Activated T-helper 17 cell treated with anti-CD3 and anti-CD28 coated beads, Interleukin-2, amount 50 U/mL, for 72 hours (primary cell): ENCODE measurements around the gene GINS2. TPM values are rescaled to one million over a fixed set of nuclear protein-coding genes. Genes with fewer than 3 reads are reported as not detected.
A peak's percentile ranks its signal among the peaks of the same experiment; 100 is the strongest.

Experiments
- ATAC-seq: fragments of 150-1000 bp; cut with Tn5 transposase; replicated peaks from 2 replicates; pipeline ENCODE4 v1.10.0; 2021; ENCODE audit warnings: mild to moderate bottlenecking, moderate library complexity
- H3K27ac Mint-ChIP-seq: one replicate; pipeline ENCODE4 v1.8.0; 2022; ENCODE audit warnings: mixed read lengths
- H3K27me3 Mint-ChIP-seq: one replicate; pipeline ENCODE4 v1.8.0; 2022; ENCODE audit warnings: mixed read lengths
- H3K36me3 Mint-ChIP-seq: one replicate; pipeline ENCODE4 v1.8.0; 2022; ENCODE audit warnings: low read depth, mild to moderate bottlenecking, mixed read lengths
- H3K4me1 Mint-ChIP-seq: one replicate; pipeline ENCODE4 v1.8.0; 2022; ENCODE audit warnings: mixed read lengths
- H3K4me3 Mint-ChIP-seq: one replicate; pipeline ENCODE4 v1.8.0; 2022; ENCODE audit warnings: mild to moderate bottlenecking, mixed read lengths
- H3K9me3 Mint-ChIP-seq: one replicate; pipeline ENCODE4 v1.8.0; 2022; ENCODE audit warnings: mixed read lengths
- total RNA-seq, 2 donors: library from RNA; stranded (reverse); gene quantifications; one replicate each; pipeline ENCODE4 v1.2.3, GENCODE V29; 2022

GINS2 gene
- total RNA-seq, 2 donors from 2014 or later: 39.1 to 64.2 TPM

- Mint-ChIP-seq H3K27me3 (no peaks in the 10 kb centered on the region), H3K36me3 (peaks cover 36% of the 10 kb centered on the region), H3K4me3 (peak overlapping the region; percentile 82), H3K4me1 (no peaks in the 10 kb centered on the region), H3K27ac (no peak overlapping the region), H3K9me3 (no peaks in the 10 kb centered on the region)
- ATAC-seq: no peak
These were observed 663 bp upstream of the GINS2 start for GRCh38 chr16:85689285-85689949.

DNA sequence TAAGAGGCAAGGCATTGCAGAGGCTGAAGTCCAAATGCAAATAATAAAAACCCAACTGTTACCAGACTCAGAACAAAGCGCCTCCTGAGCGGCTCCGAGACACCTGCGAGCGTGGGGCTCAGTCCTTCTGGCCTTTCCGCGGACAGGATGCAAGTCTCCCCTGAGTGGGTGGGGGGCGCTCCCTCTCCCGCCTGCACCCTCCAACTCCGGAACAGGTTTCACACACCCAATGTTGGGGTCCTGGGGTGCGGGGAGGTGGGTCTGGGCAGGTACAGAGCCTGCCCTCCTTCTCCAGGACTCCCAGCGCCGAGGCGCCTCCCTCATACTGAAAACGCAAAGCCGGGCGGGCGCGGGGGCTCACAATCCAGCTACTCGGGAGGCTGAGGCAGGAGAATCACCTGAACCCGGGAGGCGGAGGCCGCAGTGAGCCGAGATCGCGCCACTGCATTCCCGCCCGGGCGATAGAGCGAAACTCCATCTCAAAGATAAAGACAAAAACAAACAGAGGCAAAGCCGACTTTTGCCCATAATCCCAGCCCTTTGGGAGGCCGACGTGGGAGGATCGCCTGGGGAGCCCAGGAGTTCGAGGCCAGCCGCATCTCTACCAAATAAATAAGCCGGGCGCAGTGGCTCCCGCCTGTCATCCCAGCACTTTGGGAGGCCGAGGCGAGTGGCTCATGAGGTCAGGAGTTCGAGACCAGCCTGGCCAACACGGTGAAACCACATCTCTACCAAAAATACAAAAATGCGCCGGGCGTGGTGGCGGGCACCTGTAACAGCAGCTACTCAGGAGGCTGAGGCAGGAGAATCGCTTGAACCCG is 893 bp downstream of the GINS2 start:
- peaks cover 50% of the 10 kb centered on the region for H3K36me3 Mint-ChIP-seq
- peak overlapping the region; percentile 33 for H3K27ac Mint-ChIP-seq
- H3K4me1 Mint-ChIP-seq: no peaks in the 10 kb centered on the region
- no peak for ATAC-seq
- H3K27me3 Mint-ChIP-seq: no peaks in the 10 kb centered on the region
- no peaks in the 10 kb centered on the region for H3K9me3 Mint-ChIP-seq
- peak overlapping the region; percentile 82 for H3K4me3 Mint-ChIP-seq

DNA sequence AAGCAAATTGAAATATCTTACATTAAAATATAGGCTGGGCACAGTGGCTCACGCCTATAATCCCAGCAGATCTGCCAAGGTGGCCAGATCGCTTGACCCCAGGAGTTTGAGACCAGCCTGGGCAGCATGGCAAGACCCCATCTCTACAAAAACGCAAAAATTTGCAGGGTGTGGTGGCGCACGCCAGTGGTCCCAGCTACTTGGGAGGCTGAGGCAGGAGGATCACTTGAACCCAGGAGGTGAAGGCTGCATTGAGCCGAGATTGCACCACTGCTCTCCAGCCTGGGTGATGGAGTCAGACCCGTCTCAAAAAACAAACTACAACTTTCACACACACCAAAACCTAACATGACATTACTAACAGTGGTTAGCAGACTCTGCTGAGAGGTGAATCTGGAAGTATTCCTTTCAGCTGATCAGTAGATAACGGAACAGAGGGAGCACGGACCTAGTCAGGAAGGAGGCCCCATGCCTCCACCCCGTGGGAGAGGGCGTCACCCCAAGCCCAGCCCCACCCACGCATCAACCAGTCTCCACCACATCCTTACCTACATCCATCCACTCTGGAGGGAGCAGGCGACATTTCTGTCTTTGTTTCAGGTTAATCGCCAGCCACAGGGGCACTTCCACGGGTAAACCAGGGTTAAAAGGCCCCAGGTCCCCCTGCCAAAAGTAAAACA is 1.7 kb downstream of the GINS2 start:
- H3K4me1 Mint-ChIP-seq: no peaks in the 10 kb centered on the region
- H3K4me3 Mint-ChIP-seq: peak overlapping the region; percentile 82
- H3K27me3 Mint-ChIP-seq: no peaks in the 10 kb centered on the region
- no peak overlapping the region for H3K27ac Mint-ChIP-seq
- no peak for ATAC-seq
- peaks cover 57% of the 10 kb centered on the region for H3K36me3 Mint-ChIP-seq
- no peaks in the 10 kb centered on the region for H3K9me3 Mint-ChIP-seq

- H3K4me1 Mint-ChIP-seq: peaks cover 5% of the 10 kb centered on the region
- no peaks in the 10 kb centered on the region for H3K9me3 Mint-ChIP-seq
- H3K27ac Mint-ChIP-seq: no peak overlapping the region
- H3K36me3 Mint-ChIP-seq: peaks cover 75% of the 10 kb centered on the region
- H3K4me3 Mint-ChIP-seq: no peak overlapping the region
- no peak for ATAC-seq
- H3K27me3 Mint-ChIP-seq: no peaks in the 10 kb centered on the region
These were observed 3.5 kb downstream of the GINS2 start for GRCh38 chr16:85685251-85685650.

DNA sequence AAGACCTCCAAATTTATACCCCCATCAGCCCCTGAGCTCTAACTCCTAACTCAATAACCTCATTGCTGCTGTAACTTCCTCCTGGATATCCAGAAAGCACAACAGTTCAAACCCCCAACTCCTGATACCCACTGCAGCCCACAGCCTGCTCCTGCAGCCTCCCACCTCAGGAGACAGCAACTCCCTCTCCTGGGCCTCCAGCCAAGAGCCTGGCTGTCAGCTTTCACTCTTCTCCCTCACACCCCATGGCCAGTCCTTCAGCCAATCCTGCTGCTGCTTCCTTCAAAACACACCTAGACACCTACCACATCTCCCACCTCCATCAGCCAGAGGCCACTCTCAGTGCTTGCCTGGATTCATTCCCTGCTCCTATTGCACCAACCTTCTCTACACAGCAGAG is 5.4 kb downstream of the GINS2 start:
- no peak for ATAC-seq
- H3K4me1 Mint-ChIP-seq: peaks cover 5% of the 10 kb centered on the region
- no peaks in the 10 kb centered on the region for H3K9me3 Mint-ChIP-seq
- H3K27ac Mint-ChIP-seq: no peak overlapping the region
- H3K36me3 Mint-ChIP-seq: peaks cover 93% of the 10 kb centered on the region
- H3K27me3 Mint-ChIP-seq: no peaks in the 10 kb centered on the region
- no peak overlapping the region for H3K4me3 Mint-ChIP-seq

DNA sequence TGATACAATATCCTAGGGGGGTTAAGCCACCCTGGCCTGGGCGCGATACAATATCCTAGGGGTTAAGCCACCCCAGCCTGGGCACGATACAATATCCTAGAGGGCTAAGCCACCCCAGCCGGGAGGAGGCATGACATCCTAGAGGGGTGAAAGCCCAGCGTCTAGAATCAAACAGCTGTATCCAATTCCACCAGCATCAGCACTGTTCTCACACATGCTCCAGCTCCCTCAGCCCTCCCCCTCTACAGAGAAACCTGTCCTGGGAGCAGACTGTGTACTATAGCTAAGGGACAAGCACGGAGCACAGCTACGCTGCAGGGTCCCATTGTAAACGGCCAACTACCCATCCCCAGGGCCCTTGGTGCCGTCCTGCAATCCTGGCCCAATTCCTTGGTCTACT is 6.2 kb downstream of the GINS2 start:
- Mint-ChIP-seq H3K4me3 (no peak overlapping the region), H3K27ac (no peak overlapping the region), H3K9me3 (no peaks in the 10 kb centered on the region), H3K27me3 (no peaks in the 10 kb centered on the region), H3K4me1 (peaks cover 5% of the 10 kb centered on the region), H3K36me3 (peaks cover 95% of the 10 kb centered on the region)
- ATAC-seq: no peak

DNA sequence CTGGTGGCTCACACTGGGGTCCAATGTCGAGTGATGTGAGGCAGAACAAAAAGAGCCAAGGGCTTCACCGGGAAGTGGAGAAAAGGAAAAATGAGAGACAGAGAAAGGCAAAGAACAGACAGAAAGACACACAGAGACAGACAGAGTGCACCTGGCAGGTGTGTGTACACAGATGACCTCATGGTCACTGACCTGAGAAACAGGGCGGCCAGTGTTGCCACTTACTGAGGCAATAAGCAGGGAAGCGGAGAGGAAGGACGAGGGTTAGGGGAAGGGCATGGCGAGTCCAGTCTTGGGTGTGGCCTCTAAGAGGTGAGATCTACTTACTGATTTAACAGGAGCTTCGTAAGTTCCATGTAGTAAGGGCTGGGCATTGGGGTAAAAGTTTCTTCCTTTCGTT is 7.5 kb downstream of the GINS2 start:
- Mint-ChIP-seq H3K27me3 (no peaks in the 10 kb centered on the region), H3K27ac (no peak overlapping the region), H3K4me1 (peaks cover 5% of the 10 kb centered on the region), H3K9me3 (no peaks in the 10 kb centered on the region), H3K4me3 (no peak overlapping the region), H3K36me3 (peaks cover 91% of the 10 kb centered on the region)
- ATAC-seq: no peak

GRCh38 chr16:85680352-85680944 is 8.3 kb downstream of the GINS2 start:
- Mint-ChIP-seq H3K9me3 (no peaks in the 10 kb centered on the region), H3K4me3 (no peak overlapping the region), H3K4me1 (peaks cover 5% of the 10 kb centered on the region), H3K36me3 (peaks cover 91% of the 10 kb centered on the region), H3K27ac (peak overlapping the region; percentile 44), H3K27me3 (no peaks in the 10 kb centered on the region)
- ATAC-seq: no peak

GRCh38 chr16:85679870-85680269 is 8.9 kb downstream of the GINS2 start:
- H3K4me3 Mint-ChIP-seq: no peak overlapping the region
- no peak for ATAC-seq
- no peaks in the 10 kb centered on the region for H3K9me3 Mint-ChIP-seq
- H3K36me3 Mint-ChIP-seq: peaks cover 91% of the 10 kb centered on the region
- H3K4me1 Mint-ChIP-seq: peaks cover 10% of the 10 kb centered on the region
- H3K27ac Mint-ChIP-seq: no peak overlapping the region
- H3K27me3 Mint-ChIP-seq: no peaks in the 10 kb centered on the region

DNA sequence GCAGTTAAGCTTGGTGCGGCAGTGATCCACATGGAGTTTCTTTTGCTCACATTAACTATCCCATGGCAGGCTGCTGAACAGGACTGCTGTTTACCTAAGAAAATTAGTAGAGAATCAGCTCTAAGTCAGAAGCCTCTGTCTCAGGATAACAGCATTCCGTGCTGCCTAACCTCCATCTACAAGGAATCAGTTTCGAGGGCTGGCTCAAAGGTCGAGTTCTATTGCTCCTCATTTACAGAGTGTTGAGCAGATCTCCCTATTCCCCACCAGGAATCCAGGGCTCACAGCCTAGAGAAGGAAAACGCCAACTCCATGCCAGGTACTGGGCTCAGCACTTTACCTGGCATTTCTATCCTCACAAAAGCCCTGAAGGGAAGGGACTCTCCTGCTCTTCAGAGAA is 9.9 kb downstream of the GINS2 start:
- Mint-ChIP-seq H3K9me3 (no peaks in the 10 kb centered on the region), H3K27ac (no peak overlapping the region), H3K36me3 (peaks cover 95% of the 10 kb centered on the region), H3K4me1 (peaks cover 12% of the 10 kb centered on the region), H3K4me3 (no peak overlapping the region), H3K27me3 (no peaks in the 10 kb centered on the region)
- no peak for ATAC-seq

- ATAC-seq: no peak
- Mint-ChIP-seq H3K27ac (no peak overlapping the region), H3K4me1 (peaks cover 12% of the 10 kb centered on the region), H3K27me3 (no peaks in the 10 kb centered on the region), H3K36me3 (peaks cover 95% of the 10 kb centered on the region), H3K4me3 (no peak overlapping the region), H3K9me3 (no peaks in the 10 kb centered on the region)
These were observed 10.7 kb downstream of the GINS2 start for GRCh38 chr16:85678016-85678415.

GRCh38 chr16:85677383-85677967 is 11.3 kb downstream of the GINS2 start:
- no peaks in the 10 kb centered on the region for H3K9me3 Mint-ChIP-seq
- peaks cover 95% of the 10 kb centered on the region for H3K36me3 Mint-ChIP-seq
- no peaks in the 10 kb centered on the region for H3K27me3 Mint-ChIP-seq
- H3K4me3 Mint-ChIP-seq: no peak overlapping the region
- peak; percentile 68 for ATAC-seq
- H3K4me1 Mint-ChIP-seq: peaks cover 12% of the 10 kb centered on the region
- no peak overlapping the region for H3K27ac Mint-ChIP-seq

GRCh38 chr16:85676466-85676865 is 12.3 kb downstream of the GINS2 start:
- peaks cover 12% of the 10 kb centered on the region for H3K4me1 Mint-ChIP-seq
- no peaks in the 10 kb centered on the region for H3K9me3 Mint-ChIP-seq
- no peaks in the 10 kb centered on the region for H3K27me3 Mint-ChIP-seq
- peaks cover 96% of the 10 kb centered on the region for H3K36me3 Mint-ChIP-seq
- H3K4me3 Mint-ChIP-seq: no peak overlapping the region
- H3K27ac Mint-ChIP-seq: no peak overlapping the region
- no peak for ATAC-seq

DNA sequence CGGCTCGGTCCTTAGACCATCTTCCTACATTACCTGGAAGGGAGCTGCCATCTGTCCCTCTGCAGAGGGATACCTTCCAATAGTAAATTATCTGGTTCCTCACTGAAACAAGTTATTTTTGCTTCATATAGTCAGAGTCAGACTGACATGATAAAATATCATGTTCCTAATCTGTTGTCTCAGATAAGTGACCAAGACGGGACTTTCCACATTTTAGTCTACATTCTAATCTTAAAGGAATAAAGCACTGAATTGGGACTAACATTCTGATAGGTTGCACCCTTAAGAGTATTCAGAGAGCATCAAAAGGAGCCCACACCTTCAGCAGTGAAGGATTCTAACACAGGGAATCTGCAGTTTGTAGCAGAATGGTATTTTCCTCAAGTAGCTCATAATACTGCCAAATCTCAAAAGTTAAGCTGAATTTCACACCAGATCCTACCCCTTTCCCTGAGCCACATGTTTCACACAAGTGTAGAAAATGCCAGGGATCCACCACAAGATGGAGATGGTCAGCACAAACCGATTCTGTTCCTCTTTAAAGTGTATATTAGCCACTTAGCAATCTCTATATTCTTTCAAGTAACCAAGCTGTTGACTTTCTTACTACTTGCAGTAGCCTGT is 13.4 kb downstream of the GINS2 start:
- peaks cover 96% of the 10 kb centered on the region for H3K36me3 Mint-ChIP-seq
- H3K4me1 Mint-ChIP-seq: peaks cover 7% of the 10 kb centered on the region
- H3K4me3 Mint-ChIP-seq: no peak overlapping the region
- no peak for ATAC-seq
- H3K27ac Mint-ChIP-seq: peak overlapping the region; percentile 79
- H3K27me3 Mint-ChIP-seq: no peaks in the 10 kb centered on the region
- no peaks in the 10 kb centered on the region for H3K9me3 Mint-ChIP-seq
